K562 (cell line): ENCODE measurements around the gene GGCT.

Experiments
- ETS2 ChIP-seq: IDR thresholded peaks from 2 replicates; pipeline ENCODE4 v1.6.1; 2016; ENCODE audit warnings: borderline replicate concordance, missing genetic modification characterization, mild to moderate bottlenecking, moderate library complexity, missing compliant biosample characterization; ENCODE audit not compliant: poor library complexity, severe bottlenecking
- MEIS2 ChIP-seq: fragments of 450-650 bp; IDR thresholded peaks from 2 replicates; pipeline ENCODE4 v1.6.1; 2014; ENCODE audit warnings: mild to moderate bottlenecking; ENCODE audit not compliant: partially characterized antibody
- TF ChIP-seq, protein P1 (sequence below), 3 experiments: IDR thresholded peaks in 2 of 3; conservative IDR thresholded peaks in 1 of 3; 2 replicates each; pipeline ENCODE4 v1.5.1; 2011 to 2012; ENCODE audit warnings: low read length in 3 of 3, mild to moderate bottlenecking in 3 of 3, control low read depth in 2 of 3, improper control_type of control experiment in 1 of 3, inconsistent platforms in 1 of 3, low read depth in 1 of 3, mixed read lengths in 1 of 3, moderate library complexity in 1 of 3; ENCODE audit not compliant: insufficient read depth in 2 of 3

DNA sequence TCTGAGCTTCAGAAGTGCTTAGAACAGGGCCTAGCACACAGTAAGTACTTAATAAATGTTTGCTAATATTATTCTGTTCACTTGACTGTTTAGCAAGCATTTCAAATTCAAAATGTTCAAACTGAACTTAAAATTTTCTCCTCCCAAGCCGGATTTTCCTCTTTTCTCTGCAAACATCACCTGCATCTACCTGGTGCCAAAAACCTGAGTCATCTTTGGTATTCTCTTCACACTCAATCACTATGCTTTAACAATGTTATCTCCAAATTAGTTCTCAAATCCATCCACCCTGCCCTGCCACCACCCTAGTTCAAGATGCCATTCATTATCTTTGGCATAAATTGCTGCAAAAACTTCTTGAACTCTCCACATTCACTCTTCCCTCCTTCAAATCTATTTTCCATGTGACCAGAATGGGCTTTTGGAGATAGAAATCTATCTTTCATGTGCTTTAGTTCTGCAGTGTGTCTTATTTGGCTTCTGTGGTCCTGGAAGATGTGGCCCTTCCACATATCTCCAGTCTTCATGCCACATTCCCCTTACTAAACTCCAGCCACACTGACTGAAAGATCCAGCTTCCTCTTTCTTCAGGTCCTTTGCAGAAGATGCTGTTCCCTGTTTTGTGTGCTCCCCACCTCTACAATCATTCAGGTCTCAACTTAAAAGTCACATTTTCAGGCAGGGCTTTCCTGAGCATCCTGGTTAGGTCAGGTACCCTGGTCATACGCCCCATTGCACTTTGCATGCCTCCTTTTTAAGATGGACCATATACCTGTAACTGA, 2.0 kb downstream of the GGCT start:
- TF ChIP-seq ETS2 (tag) (no peak), MEIS2 (no peak)
- TF ChIP-seq, protein P1, sequence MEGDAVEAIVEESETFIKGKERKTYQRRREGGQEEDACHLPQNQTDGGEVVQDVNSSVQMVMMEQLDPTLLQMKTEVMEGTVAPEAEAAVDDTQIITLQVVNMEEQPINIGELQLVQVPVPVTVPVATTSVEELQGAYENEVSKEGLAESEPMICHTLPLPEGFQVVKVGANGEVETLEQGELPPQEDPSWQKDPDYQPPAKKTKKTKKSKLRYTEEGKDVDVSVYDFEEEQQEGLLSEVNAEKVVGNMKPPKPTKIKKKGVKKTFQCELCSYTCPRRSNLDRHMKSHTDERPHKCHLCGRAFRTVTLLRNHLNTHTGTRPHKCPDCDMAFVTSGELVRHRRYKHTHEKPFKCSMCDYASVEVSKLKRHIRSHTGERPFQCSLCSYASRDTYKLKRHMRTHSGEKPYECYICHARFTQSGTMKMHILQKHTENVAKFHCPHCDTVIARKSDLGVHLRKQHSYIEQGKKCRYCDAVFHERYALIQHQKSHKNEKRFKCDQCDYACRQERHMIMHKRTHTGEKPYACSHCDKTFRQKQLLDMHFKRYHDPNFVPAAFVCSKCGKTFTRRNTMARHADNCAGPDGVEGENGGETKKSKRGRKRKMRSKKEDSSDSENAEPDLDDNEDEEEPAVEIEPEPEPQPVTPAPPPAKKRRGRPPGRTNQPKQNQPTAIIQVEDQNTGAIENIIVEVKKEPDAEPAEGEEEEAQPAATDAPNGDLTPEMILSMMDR (IDR thresholded peaks at IDR 0.05 in 2 of 3, conservative IDR thresholded peaks at IDR 0.05 in 1 of 3; ENCODE audit: insufficient read depth in 2 of 3, low read depth in 1 of 3, low read length in 3 of 3) = no peak
